22Rv1 (cell line): ENCODE data around the gene PRDM16.

Experiments
- CTCF ChIP-seq: fragments of 450-650 bp; IDR thresholded peaks from 2 replicates; pipeline ENCODE4 v1.5.1; 2017; ENCODE audit warnings: mild to moderate bottlenecking
- ZFX ChIP-seq: fragments of 450-650 bp; IDR thresholded peaks from 2 replicates; pipeline ENCODE4 v1.6.1; 2017; ENCODE audit warnings: antibody characterized with exemption, borderline replicate concordance

- no peak for TF ChIP-seq CTCF
- no peak for TF ChIP-seq ZFX
Observed at GRCh38 chr1:3134381-3135072, 65.5 kb downstream of the PRDM16 start.
